Adrenal gland (tissue), 12 donors: ENCODE results near the gene PRSS56. TPM values are rescaled to one million over a fixed set of nuclear protein-coding genes. Genes with fewer than 3 reads are reported as not detected.

Experiments
- DNase-seq, 7 donors: peaks; one replicate each; pipeline ENCODE4 v3.0.0-alpha.2; 2019 to 2020
- H3K27ac ChIP-seq, 5 donors: fragments of 200-600 bp; sonication (generic) in 4 of 5; 1 replicate in 3 of 5; 2 replicates in 2 of 5; pipeline versions ENCODE4 v1.5.1 to v1.8.0; 2016 to 2020; ENCODE audit warnings: mild to moderate bottlenecking in 1 of 5
- H3K27me3 ChIP-seq: fragments of 200-600 bp; 2 replicates; pipeline ENCODE4 v1.8.0; 2021
- H3K36me3 ChIP-seq, 2 donors: fragments of 200-600 bp; replicated peaks in 1 of 2; 1 replicate in 1 of 2; 2 replicates in 1 of 2; pipeline versions ENCODE4 v1.5.1 to v1.8.0; 2018 to 2022
- H3K4me1 ChIP-seq, 2 donors: fragments of 200-600 bp; replicated peaks in 1 of 2; 1 replicate in 1 of 2; 2 replicates in 1 of 2; pipeline versions ENCODE4 v1.5.1 to v1.8.0; 2018 to 2021
- H3K4me3 ChIP-seq, 4 donors: fragments of 200-600 bp; sonication (generic) in 3 of 4; one replicate each; pipeline ENCODE4 v1.5.1; 2016 to 2018
- H3K9me3 ChIP-seq, 3 donors: fragments of 200-600 bp; sonication (generic) in 1 of 3; replicated peaks in 1 of 3; 1 replicate in 2 of 3; 2 replicates in 1 of 3; pipeline versions ENCODE4 v1.5.1 to v1.8.0; 2016 to 2021
- CTCF ChIP-seq, 6 experiments: fragments of 450-650 bp in 4 of 6; fragments of 200-600 bp in 2 of 6; sonication (generic) in 1 of 6; IDR thresholded peaks; 1 replicate in 5 of 6; 2 replicates in 1 of 6; pipeline versions ENCODE4 v1.5.1 to v1.8.0; 2016 to 2021; ENCODE audit warnings: antibody characterized with exemption in 6 of 6, mild to moderate bottlenecking in 2 of 6, moderate library complexity in 1 of 6
- POLR2A ChIP-seq, 2 donors: fragments of 450-650 bp; IDR thresholded peaks; one replicate each; pipeline ENCODE4 v1.6.1; 2017; ENCODE audit warnings: antibody characterized with exemption in 2 of 2, mild to moderate bottlenecking in 2 of 2, moderate library complexity in 1 of 2
- WGBS, 4 donors: extraction: QIAGEN DNeasy Blood & Tissue Kit in 2 of 4; methylation state at CpG; one replicate each; pipeline versions ENCODE4 v1.1.5 to v1.1.7; 2013 to 2017; 5-methylcytosine and 5-hydroxymethylcytosine counted together
- intact Hi-C, 2 donors: fragments of 100-400 bp; cut with DNase I; formaldehyde crosslinking; loops; one replicate each; pipeline versions ENCODE4 v1.14.1 to v1.15.0; 2022 to 2023
- polyA plus RNA-seq, 3 donors: library from polyadenylated mRNA; stranded (reverse); fragments of 200-250 nt in 2 of 3; fragments of 350-450 nt in 1 of 3; fragmentation: Illumina TruSeq in 1 of 3; extraction: RNeasy Lipid Tissue Mini Kit (QIAGEN cat#74804) in 1 of 3; gene quantifications; one replicate each; pipeline ENCODE4 v1.2.3, GENCODE V29; 2013 to 2014
- total RNA-seq, 9 donors: library from RNA; depleted of rRNA in 4 of 9; stranded (reverse); fragments of >200 nt in 4 of 9; fragments of 120-200 nt in 1 of 9; fragmentation: NEBNext Ultra II Directional in 1 of 9; extraction: Animal tissue kit (Norgen Biotek cat#: 25700) in 1 of 9; gene quantifications; one replicate each; pipeline versions ENCODE4 v1.1.0 to v1.2.4, GENCODE V29; 2013 to 2023
- donor health status: healthy with polysubstance abuse.
- donor health status: Bipolar disorder and iron deficiency.
- donor health status: DM: yes; HTN: yes; CAD: no.
- donor health status: DM: no; HTN: no; CAD: no.
- donor health status: DM: no; HTN: no; CAD: no.
- donor health status: DM: yes; HTN: yes; CAD: no.

PRSS56 gene
- total and polyA plus RNA-seq, 12 donors = 0.06 to 0.28 (median 0.07) TPM; not detected in 9

- no peaks in the 10 kb centered on the region for H3K9me3 ChIP-seq
- WGBS, 4 donors = 94 to 99% (median 97%) methylated on average over 8 of the region's 8 CpGs
- H3K36me3 ChIP-seq = peaks cover 0 to 28% of the 10 kb centered on the region in 2 donors
- DNase-seq = no peak
- H3K4me3 ChIP-seq = no peak overlapping the region
- intact Hi-C loops = no loop called here
- no peaks in the 10 kb centered on the region for H3K27me3 ChIP-seq
- H3K27ac ChIP-seq = no peak overlapping the region
- no peak for TF ChIP-seq POLR2A (IDR thresholded peaks at IDR 0.05)
- no peak for TF ChIP-seq CTCF (IDR thresholded peaks at IDR 0.05)
- no peaks in the 10 kb centered on the region for H3K4me1 ChIP-seq
These were observed 53.7 kb downstream of the PRSS56 start for GRCh38 chr2:232573771-232574435.

GRCh38 chr2:232574674-232575403, 54.7 kb downstream of the PRSS56 start:
- no peak overlapping the region for H3K4me3 ChIP-seq
- WGBS, 4 donors = 88 to 93% (median 92%) methylated on average over 5 of the region's 5 CpGs
- H3K4me1 ChIP-seq = no peaks in the 10 kb centered on the region
- no peak overlapping the region for H3K27ac ChIP-seq
- no peaks in the 10 kb centered on the region for H3K27me3 ChIP-seq
- intact Hi-C loops = no loop called here
- H3K9me3 ChIP-seq = no peaks in the 10 kb centered on the region
- TF ChIP-seq POLR2A (IDR thresholded peaks at IDR 0.05) (no peak), CTCF (IDR thresholded peaks at IDR 0.05) (no peak)
- no peak for DNase-seq
- peaks cover 0 to 19% of the 10 kb centered on the region in 2 donors for H3K36me3 ChIP-seq

Other genes with a start within 250 kb of the PRSS56 start
- gene ALPP, start 141.6 kb upstream of the PRSS56 start, total RNA-seq = not detected
- gene ALPP, start 141.6 kb upstream of the PRSS56 start, polyA plus RNA-seq = not detected
- not detected for gene ALPG, start 113.5 kb upstream of the PRSS56 start, total RNA-seq
- gene ALPG, start 113.5 kb upstream of the PRSS56 start, polyA plus RNA-seq = not detected
- gene ALPI, start 64.2 kb upstream of the PRSS56 start, total RNA-seq = not detected
- gene ALPI, start 64.2 kb upstream of the PRSS56 start, polyA plus RNA-seq = not detected
- 10 to 100 TPM in 3 of 9 donors, 1 to 10 TPM in 6; 3.9 to 31.7 (median 6.7) TPM for gene ECEL1, start 32.6 kb upstream of the PRSS56 start, total RNA-seq
- 10 to 100 TPM in 1 of 3 donors, 1 to 10 TPM in 2; 4.5 to 20.7 (median 9.6) TPM for gene ECEL1, start 32.6 kb upstream of the PRSS56 start, polyA plus RNA-seq
- under 1 TPM in 4 of 9 donors, not detected in 5; 0.11 to 0.39 (median 0.17) TPM for gene CHRND, start 5.8 kb downstream of the PRSS56 start, total RNA-seq
- gene CHRND, start 5.8 kb downstream of the PRSS56 start, polyA plus RNA-seq = under 1 TPM in 1 of 3 donors, not detected in 2; 0.07 TPM
- under 1 TPM in 1 of 9 donors, not detected in 8; 0.22 TPM for gene CHRNG, start 19.3 kb downstream of the PRSS56 start, total RNA-seq
- gene CHRNG, start 19.3 kb downstream of the PRSS56 start, polyA plus RNA-seq = under 1 TPM in 1 of 3 donors, not detected in 2; 0.08 TPM
- 10 to 100 TPM in 1 of 9 donors, 1 to 10 TPM in 8; 2.2 to 15.2 (median 4.1) TPM for gene TIGD1, start 30.2 kb downstream of the PRSS56 start, total RNA-seq
- gene TIGD1, start 30.2 kb downstream of the PRSS56 start, polyA plus RNA-seq = 10 to 100 TPM in 1 of 3 donors, 1 to 10 TPM in 2; 4.8 to 20.5 (median 6.2) TPM
- 100 to 1,000 TPM in 2 of 9 donors, 10 to 100 TPM in 7; 36.5 to 137 (median 58.1) TPM for gene EIF4E2, start 30.3 kb downstream of the PRSS56 start, total RNA-seq
- 100 to 1,000 TPM in 1 of 3 donors, 10 to 100 TPM in 2; 32.2 to 121 (median 43.2) TPM for gene EIF4E2, start 30.3 kb downstream of the PRSS56 start, polyA plus RNA-seq
- gene EFHD1, start 113.2 kb downstream of the PRSS56 start, total RNA-seq = 10 to 100 TPM in 2 of 9 donors, 1 to 10 TPM in 6, under 1 TPM in 1; 0.50 to 10.2 (median 5.4) TPM
- gene EFHD1, start 113.2 kb downstream of the PRSS56 start, polyA plus RNA-seq = 10 to 100 TPM in 1 of 3 donors, 1 to 10 TPM in 2; 6.1 to 12.9 (median 6.5) TPM
- gene GIGYF2, start 176.9 kb downstream of the PRSS56 start, total RNA-seq = 10 to 100 TPM; 32.0 to 93.7 (median 69.2) TPM
- gene GIGYF2, start 176.9 kb downstream of the PRSS56 start, polyA plus RNA-seq = 10 to 100 TPM; 13.5 to 71.6 (median 38.6) TPM